ENCODE measurements around the gene DECR2.
A peak's percentile ranks its signal among the peaks of the same experiment; 100 is the strongest.

DECR2 gene

DNA sequence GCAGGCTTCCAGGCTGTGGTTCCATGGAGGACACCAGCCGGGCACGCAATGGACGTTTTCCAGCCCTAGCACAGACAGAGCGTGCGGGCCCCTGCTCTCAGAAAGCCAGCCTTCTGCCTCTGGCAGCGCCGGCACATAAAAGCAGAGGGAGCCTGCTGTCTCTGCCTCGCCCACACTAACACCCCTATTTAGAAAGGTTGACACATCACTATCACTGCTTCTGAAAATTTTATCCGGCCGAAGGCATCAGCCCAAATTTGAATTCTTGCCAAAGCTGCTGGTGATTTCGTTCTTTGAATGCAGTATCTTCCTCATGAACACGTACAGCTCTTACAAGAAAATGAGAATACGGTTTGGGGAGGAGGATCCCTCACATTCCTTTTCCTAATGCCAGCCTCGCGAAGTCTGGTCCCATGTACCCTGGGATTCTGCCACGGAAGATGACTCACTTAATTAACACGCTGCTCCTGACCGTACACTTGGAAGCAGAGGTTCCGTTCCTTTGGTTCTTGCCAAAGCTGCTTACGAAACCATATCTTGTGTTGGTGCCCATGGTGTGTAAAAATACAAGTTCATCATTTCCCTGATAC is 22.4 kb downstream of the DECR2 start:
- DNase-seq, result peak; percentile 29 to 41
- TF ChIP-seq POLR2A (IDR thresholded peaks at IDR 0.05; ENCODE audit: low read length) (no peak), GATA1 (IDR thresholded peaks at IDR 0.05; ENCODE audit: low read depth, low read length) (no peak)

GRCh38 chr16:424623-425081 is 23.0 kb downstream of the DECR2 start:
- DNase-seq, result peak; percentile 68 to 74
- no peak for TF ChIP-seq GATA1 (IDR thresholded peaks at IDR 0.05; ENCODE audit: low read depth, low read length)
- no peak for TF ChIP-seq POLR2A (IDR thresholded peaks at IDR 0.05; ENCODE audit: low read length)

DNA sequence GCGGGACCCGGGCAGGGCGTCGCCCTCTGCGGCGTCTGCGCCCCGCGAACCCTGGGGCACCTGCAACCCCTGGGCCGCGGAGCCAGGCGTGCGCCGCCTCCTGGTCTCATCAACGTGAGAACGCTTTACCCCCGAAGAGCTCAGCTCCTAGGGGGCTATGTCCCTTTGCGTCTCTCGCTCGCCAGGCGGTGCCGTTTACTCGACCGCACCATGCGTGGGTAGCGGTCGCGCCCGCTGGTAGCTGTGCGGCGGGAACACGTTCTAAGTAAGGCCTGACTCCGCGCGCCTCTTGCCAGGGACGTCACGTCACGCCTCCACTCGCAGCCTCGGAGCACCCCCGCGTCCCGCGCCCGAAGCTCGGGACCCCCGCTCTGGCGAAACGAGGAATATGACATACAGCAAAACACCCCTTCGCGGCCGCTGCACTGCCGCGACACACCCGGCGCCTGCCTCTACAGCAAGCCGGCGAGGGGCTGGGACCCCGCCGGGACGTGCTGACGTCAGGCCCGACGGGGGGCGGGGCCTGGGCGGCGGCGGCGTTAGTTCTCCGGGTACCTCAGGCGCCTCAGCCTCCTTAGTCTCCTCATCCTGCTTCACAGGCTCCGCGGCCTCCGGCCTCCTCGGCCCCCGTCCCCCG is 23.5 kb downstream of the DECR2 start, which contains the start of gene RAB11FIP3:
RAB11FIP3 (plus strand) TSS at position 568 of the 637 bp plus-strand sequence. CDS start 358 bp downstream, outside the sequence.
- peak; percentile 73 for TF ChIP-seq POLR2A (IDR thresholded peaks at IDR 0.05; ENCODE audit: low read length)
- TF ChIP-seq GATA1 (IDR thresholded peaks at IDR 0.05; ENCODE audit: low read depth, low read length), result no peak
- DNase-seq, result peak; percentile 86 to 90

DNA sequence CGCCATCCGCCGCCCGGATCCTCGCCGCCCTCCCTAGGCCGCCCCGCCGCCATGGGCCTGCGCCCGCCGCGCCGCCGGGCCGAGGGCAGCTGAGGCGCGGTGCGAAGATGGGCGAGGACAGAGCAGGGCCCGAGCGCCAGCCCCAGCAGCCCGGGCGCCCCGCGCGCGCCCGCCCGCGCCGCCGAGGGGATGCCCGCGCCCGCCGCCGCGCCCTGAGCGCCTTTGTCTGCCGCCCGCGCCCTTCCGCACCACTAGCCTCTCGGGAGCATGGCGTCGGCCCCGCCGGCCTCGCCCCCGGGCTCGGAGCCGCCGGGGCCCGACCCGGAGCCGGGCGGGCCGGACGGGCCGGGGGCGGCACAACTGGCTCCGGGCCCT is 24.0 kb downstream of the DECR2 start:
- peak in 1 of 2 experiments; percentile 66 for DNase-seq

DNA sequence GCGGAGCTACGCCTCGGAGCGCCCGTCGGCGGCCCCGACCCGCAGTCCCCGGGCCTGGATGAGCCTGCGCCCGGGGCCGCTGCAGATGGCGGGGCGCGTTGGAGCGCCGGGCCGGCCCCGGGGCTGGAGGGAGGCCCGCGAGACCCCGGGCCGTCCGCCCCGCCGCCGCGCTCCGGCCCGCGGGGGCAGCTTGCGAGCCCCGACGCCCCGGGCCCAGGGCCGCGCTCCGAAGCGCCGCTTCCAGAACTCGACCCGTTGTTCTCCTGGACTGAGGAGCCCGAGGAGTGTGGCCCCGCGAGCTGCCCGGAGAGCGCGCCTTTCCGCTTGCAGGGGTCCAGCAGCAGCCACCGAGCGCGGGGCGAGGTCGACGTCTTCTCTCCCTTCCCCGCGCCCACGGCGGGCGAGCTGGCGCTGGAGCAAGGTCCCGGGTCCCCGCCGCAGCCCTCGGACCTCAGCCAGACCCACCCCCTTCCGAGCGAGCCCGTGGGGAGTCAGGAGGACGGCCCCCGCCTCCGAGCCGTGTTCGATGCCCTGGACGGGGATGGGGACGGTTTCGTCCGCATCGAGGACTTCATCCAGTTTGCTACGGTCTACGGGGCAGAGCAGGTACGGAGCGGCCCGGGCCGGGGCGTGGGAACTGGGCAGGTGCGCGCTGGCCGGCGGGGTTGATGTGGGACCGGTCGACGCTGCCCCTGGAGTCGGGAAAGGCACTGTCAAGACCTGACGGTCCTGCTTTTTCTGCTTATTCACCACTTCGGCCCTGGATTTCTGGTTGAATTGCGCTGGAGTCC is 24.6 kb downstream of the DECR2 start:
- TF ChIP-seq GATA1 (IDR thresholded peaks at IDR 0.05; ENCODE audit: low read depth, low read length), result no peak
- TF ChIP-seq POLR2A (IDR thresholded peaks at IDR 0.05; ENCODE audit: low read length), result no peak
- peak; percentile 44 to 60 for DNase-seq

More for the DNA sequence above, 24.0 kb downstream of the DECR2 start:
- TF ChIP-seq GATA1 (IDR thresholded peaks at IDR 0.05; ENCODE audit: low read depth, low read length) (no peak), POLR2A (IDR thresholded peaks at IDR 0.05; ENCODE audit: low read length) (no peak)

DNA sequence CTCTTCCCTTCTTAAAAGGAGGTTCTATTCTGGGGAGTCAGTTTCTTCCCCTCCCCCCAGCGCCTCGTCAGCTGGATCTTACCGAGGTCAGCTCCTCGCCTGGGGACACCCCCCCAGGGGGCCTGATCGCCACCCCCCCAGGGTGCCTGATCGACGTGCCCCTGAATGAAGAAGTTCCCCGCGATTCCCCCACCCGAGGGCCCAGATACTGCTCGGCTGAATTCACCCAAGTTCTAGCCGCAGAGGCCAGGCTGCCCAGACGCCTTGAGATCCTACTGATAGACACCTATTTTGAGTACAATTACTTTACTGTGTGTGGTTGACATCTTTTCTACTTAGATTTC is 25.2 kb downstream of the DECR2 start:
- DNase-seq, result peak; percentile 44 to 49
- TF ChIP-seq GATA1 (IDR thresholded peaks at IDR 0.05; ENCODE audit: low read depth, low read length) (no peak), POLR2A (IDR thresholded peaks at IDR 0.05; ENCODE audit: low read length) (no peak)

GRCh38 chr16:427250-427649 is 25.6 kb downstream of the DECR2 start:
- DNase-seq, result no peak
- no peak for TF ChIP-seq GATA1 (IDR thresholded peaks at IDR 0.05; ENCODE audit: low read depth, low read length)
- TF ChIP-seq POLR2A (IDR thresholded peaks at IDR 0.05; ENCODE audit: low read length), result no peak

GRCh38 chr16:430904-431303 is 29.2 kb downstream of the DECR2 start:
- TF ChIP-seq GATA1 (IDR thresholded peaks at IDR 0.05; ENCODE audit: low read depth, low read length), result no peak
- no peak for TF ChIP-seq POLR2A (IDR thresholded peaks at IDR 0.05; ENCODE audit: low read length)
- DNase-seq, result no peak

GRCh38 chr16:440627-441026 is 38.9 kb downstream of the DECR2 start:
- no peak for DNase-seq
- no peak for TF ChIP-seq GATA1 (IDR thresholded peaks at IDR 0.05; ENCODE audit: low read depth, low read length)
- TF ChIP-seq POLR2A (IDR thresholded peaks at IDR 0.05; ENCODE audit: low read length), result no peak

DNA sequence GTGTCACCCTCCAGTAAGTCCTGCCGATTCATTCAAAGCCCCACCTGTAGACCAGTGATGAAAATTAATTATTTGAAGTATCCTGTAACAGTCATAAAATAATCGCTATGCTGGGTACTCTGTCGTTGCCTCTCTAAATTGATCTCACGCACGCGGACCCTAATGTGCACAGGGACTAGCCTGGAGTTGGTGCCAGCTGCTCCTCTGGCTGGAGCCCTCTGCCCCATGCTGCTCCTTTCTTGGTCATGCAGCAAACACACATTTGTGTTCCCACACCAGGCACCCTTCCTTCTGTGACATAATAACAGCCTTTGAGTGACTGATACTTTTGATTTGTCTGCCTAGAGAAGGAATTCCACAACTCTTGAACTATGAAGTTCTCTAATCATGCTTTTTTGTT is 39.8 kb downstream of the DECR2 start:
- DNase-seq, result no peak
- TF ChIP-seq POLR2A (IDR thresholded peaks at IDR 0.05; ENCODE audit: low read length), result no peak
- TF ChIP-seq GATA1 (IDR thresholded peaks at IDR 0.05; ENCODE audit: low read depth, low read length), result no peak

DNA sequence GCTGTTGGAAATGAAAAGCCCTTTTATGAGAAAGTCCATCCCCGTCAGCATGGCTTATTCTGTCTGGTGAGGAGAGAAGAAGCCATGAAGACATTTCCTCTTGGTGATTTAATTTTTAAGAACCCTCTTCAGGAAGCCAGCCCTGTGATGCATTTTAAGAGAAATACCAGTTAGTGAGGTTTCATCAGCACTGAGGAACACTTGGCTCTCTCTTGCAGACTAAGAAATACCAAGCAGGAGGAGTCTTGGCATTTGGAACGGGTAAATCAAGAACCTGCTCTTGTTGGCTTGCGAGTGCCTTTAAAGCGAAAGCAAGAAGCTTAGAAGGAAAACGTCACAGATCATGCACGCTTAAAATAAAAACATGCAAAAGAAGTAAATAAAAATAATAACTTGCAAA is 41.3 kb downstream of the DECR2 start:
- DNase-seq, result no peak
- no peak for TF ChIP-seq GATA1 (IDR thresholded peaks at IDR 0.05; ENCODE audit: low read depth, low read length)
- no peak for TF ChIP-seq POLR2A (IDR thresholded peaks at IDR 0.05; ENCODE audit: low read length)

DNA sequence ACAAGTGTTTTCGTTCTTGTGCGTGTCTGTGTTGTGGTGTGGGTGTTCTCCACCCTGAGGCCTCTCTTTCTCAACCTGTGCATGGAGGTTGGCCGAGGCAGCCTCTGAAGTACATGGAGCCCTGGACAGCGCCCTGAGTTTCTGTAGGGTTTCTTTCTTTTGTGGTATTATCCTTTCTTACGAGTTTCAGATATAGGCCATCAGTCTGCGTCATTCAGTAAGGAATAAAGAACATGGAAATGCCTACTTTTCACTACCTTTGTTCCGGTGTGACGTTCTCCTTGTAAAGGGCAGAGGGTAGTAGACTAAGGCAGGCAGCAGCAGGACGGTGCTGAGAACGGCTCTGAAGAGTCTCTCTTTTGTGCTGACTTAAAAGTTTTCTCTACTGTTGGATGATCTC is 42.3 kb downstream of the DECR2 start:
- no peak for TF ChIP-seq POLR2A (IDR thresholded peaks at IDR 0.05; ENCODE audit: low read length)
- no peak for TF ChIP-seq GATA1 (IDR thresholded peaks at IDR 0.05; ENCODE audit: low read depth, low read length)

DNA sequence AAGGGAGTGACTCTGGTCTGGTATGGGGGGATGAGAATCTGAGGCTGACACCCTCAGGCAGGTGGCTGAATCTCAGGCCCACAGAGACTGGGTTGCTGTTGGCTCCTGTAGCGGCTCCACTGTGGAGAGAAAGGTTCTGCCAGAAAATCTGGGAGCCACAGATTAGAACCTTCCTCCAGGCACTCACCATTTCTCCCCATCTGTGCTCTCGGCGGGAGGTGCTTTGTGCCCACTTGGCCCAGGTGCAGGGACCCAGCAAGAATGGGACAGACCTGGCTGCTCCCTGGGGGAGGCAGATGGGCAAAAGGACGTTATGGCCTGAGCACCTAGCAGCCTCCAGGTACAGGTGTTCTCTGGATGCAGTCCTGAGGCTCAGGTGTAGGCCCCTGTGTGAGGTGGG is 43.9 kb downstream of the DECR2 start:
- no peak for TF ChIP-seq POLR2A (IDR thresholded peaks at IDR 0.05; ENCODE audit: low read length)
- no peak for TF ChIP-seq GATA1 (IDR thresholded peaks at IDR 0.05; ENCODE audit: low read depth, low read length)

More for the DNA sequence above, 42.3 kb downstream of the DECR2 start:
- DNase-seq, result no peak

DNA sequence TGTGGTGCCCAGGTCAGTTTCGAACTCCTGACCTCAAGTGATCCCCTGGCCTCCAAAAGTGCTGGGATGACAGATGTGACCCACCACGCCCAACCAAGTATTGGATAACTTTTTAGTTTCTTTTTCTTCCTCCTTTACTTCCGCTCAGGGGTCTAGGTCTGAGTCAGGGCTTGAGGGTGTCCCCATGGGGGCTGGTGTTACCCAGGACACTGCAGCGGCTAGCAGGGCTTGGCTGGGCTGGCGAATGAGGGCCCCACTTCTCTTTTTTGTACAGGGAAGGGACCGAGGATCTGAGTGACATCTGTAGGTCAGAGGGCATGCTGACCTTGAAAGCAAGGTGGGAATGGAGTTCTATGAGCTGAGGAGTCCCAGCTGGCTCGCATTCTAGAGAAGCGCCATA is 48.7 kb downstream of the DECR2 start:
- TF ChIP-seq POLR2A (IDR thresholded peaks at IDR 0.05; ENCODE audit: low read length) (no peak), GATA1 (IDR thresholded peaks at IDR 0.05; ENCODE audit: low read depth, low read length) (no peak)

More for the DNA sequence above, 43.9 kb downstream of the DECR2 start:
- no peak for DNase-seq

More for the DNA sequence above, 48.7 kb downstream of the DECR2 start:
- DNase-seq, result no peak
